ENCODE results near the gene TAP1.

Gene TAP1

GRCh38 chr6:32818867-32819266 lies 34.6 kb downstream of the TAP1 start:
- TF ChIP-seq, protein P1, sequence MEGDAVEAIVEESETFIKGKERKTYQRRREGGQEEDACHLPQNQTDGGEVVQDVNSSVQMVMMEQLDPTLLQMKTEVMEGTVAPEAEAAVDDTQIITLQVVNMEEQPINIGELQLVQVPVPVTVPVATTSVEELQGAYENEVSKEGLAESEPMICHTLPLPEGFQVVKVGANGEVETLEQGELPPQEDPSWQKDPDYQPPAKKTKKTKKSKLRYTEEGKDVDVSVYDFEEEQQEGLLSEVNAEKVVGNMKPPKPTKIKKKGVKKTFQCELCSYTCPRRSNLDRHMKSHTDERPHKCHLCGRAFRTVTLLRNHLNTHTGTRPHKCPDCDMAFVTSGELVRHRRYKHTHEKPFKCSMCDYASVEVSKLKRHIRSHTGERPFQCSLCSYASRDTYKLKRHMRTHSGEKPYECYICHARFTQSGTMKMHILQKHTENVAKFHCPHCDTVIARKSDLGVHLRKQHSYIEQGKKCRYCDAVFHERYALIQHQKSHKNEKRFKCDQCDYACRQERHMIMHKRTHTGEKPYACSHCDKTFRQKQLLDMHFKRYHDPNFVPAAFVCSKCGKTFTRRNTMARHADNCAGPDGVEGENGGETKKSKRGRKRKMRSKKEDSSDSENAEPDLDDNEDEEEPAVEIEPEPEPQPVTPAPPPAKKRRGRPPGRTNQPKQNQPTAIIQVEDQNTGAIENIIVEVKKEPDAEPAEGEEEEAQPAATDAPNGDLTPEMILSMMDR (IDR thresholded peaks at IDR 0.05): no peak
- Histone ChIP-seq H3K27ac (no peak overlapping the region), H3K36me3 (no peaks in the 10 kb centered on the region), H3K4me3 (ENCODE audit: low read depth in 1 of 2, low read length in 1 of 2) (no peak overlapping the region), H3K9me3 (no peaks in the 10 kb centered on the region), H3K4me1 (ENCODE audit: control insufficient read depth in 1 of 2, insufficient read depth in 1 of 2, low read depth in 1 of 2, low read length in 1 of 2) (peaks cover 0 to 5% of the 10 kb centered on the region in 2 experiments), H3K27me3 (no peaks in the 10 kb centered on the region)

DNA sequence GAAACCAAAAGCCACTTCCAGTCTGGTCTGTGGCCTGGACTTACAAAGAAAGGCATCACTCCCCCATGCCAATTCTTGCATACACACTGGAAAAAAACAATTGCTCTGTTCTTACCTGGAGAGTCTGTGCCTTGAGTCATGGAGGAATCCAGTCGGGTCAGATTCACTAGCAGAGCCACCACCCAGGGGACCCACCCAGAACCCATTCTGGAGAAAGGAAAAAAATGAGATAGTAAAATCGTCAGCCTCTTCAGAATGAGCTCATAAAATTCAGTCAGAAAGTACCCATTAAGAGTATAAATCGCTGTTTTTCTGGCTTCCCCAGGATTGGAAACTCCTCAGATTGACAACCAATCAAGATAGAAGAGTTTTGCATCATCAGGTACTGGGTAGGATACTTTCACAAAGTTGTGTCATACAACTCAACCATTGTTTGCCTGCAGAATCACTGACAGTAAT lies 36.7 kb downstream of the TAP1 start, which contains the start of gene HLA-DOB:
HLA-DOB (minus strand) TSS at position 257 of the 459 bp plus-strand sequence; CDS start at position 206, 51 bp downstream.
- peak within 1 kb of the TSS; percentile 1 for H3K27ac ChIP-seq
- TF ChIP-seq, protein P1 (IDR thresholded peaks at IDR 0.05): no peak
- no peak within 1 kb of the TSS for H3K4me3 ChIP-seq (ENCODE audit: low read depth in 1 of 2, low read length in 1 of 2)
- no peaks in the 10 kb centered on the region for H3K27me3 ChIP-seq
- peaks cover 0 to 5% of the 10 kb centered on the region in 2 experiments for H3K4me1 ChIP-seq (ENCODE audit: control insufficient read depth in 1 of 2, insufficient read depth in 1 of 2, low read depth in 1 of 2, low read length in 1 of 2)
- no peaks in the 10 kb centered on the region for H3K36me3 ChIP-seq
- no peaks in the 10 kb centered on the region for H3K9me3 ChIP-seq

GRCh38 chr6:32815996-32816395 lies 37.5 kb downstream of the TAP1 start:
- H3K4me3 ChIP-seq (ENCODE audit: low read depth in 1 of 2, low read length in 1 of 2): no peak overlapping the region
- H3K27ac ChIP-seq: peak overlapping the region; percentile 1
- peaks cover 0 to 5% of the 10 kb centered on the region in 2 experiments for H3K4me1 ChIP-seq (ENCODE audit: control insufficient read depth in 1 of 2, insufficient read depth in 1 of 2, low read depth in 1 of 2, low read length in 1 of 2)
- no peaks in the 10 kb centered on the region for H3K27me3 ChIP-seq
- no peaks in the 10 kb centered on the region for H3K9me3 ChIP-seq
- TF ChIP-seq, protein P1 (IDR thresholded peaks at IDR 0.05): no peak
- H3K36me3 ChIP-seq: no peaks in the 10 kb centered on the region

GRCh38 chr6:32815115-32815514 lies 38.4 kb downstream of the TAP1 start:
- no peaks in the 10 kb centered on the region for H3K9me3 ChIP-seq
- H3K27ac ChIP-seq: no peak overlapping the region
- H3K36me3 ChIP-seq: no peaks in the 10 kb centered on the region
- H3K4me3 ChIP-seq (ENCODE audit: low read depth in 1 of 2, low read length in 1 of 2): no peak overlapping the region
- no peaks in the 10 kb centered on the region for H3K27me3 ChIP-seq
- TF ChIP-seq, protein P1 (IDR thresholded peaks at IDR 0.05): no peak
- H3K4me1 ChIP-seq (ENCODE audit: control insufficient read depth in 1 of 2, insufficient read depth in 1 of 2, low read depth in 1 of 2, low read length in 1 of 2): peaks cover 0 to 5% of the 10 kb centered on the region in 2 experiments

GRCh38 chr6:32814145-32814544 lies 39.4 kb downstream of the TAP1 start:
- TF ChIP-seq, protein P1 (IDR thresholded peaks at IDR 0.05): no peak
- H3K4me1 ChIP-seq (ENCODE audit: control insufficient read depth in 1 of 2, insufficient read depth in 1 of 2, low read depth in 1 of 2, low read length in 1 of 2): peaks cover 0 to 5% of the 10 kb centered on the region in 2 experiments
- no peaks in the 10 kb centered on the region for H3K36me3 ChIP-seq
- no peak overlapping the region for H3K4me3 ChIP-seq (ENCODE audit: low read depth in 1 of 2, low read length in 1 of 2)
- H3K9me3 ChIP-seq: no peaks in the 10 kb centered on the region
- no peak overlapping the region for H3K27ac ChIP-seq
- H3K27me3 ChIP-seq: no peaks in the 10 kb centered on the region
